AG04449 (cell line): Measurements from ENCODE around the gene ZBTB16.

Experiments used
- CTCF ChIA-PET: fragments of 350-600 bp; formaldehyde crosslinking; extraction: SDS; loops from one replicate; lab custom pipeline; 2021; ENCODE audit warnings: antibody characterized with exemption; lab: Yijun Ruan, JAX
- POLR2A ChIA-PET: fragments of 400-600, 350-600 bp; formaldehyde crosslinking; extraction: SDS; loops from one replicate; lab custom pipeline; 2020; ENCODE audit warnings: antibody characterized with exemption, inconsistent platforms; lab: Yijun Ruan, JAX
- DNase-seq: peaks from one replicate; pipeline ENCODE4 v3.0.0-alpha.2; 2010; ENCODE audit warnings: low read depth, low spot score
- H3K4me3 ChIP-seq: 2 replicates; pipeline ENCODE4 v1.5.1; 2011; ENCODE audit warnings: low read depth, mild to moderate bottlenecking, control low read depth, low read length
- CTCF ChIP-seq: IDR thresholded peaks from one replicate; pipeline ENCODE4 v1.5.1; 2011; ENCODE audit warnings: mild to moderate bottlenecking, moderate library complexity, low read length, control low read depth, inconsistent platforms; ENCODE audit not compliant: insufficient read depth; ENCODE audit errors: missing control alignments

ZBTB16 gene

GRCh38 chr11:114108501-114109205 lies 49.1 kb downstream of the ZBTB16 start:
- POLR2A ChIA-PET = no interaction called here
- DNase-seq = no peak
- CTCF ChIA-PET = no interaction called here
- no peak overlapping the region for H3K4me3 ChIP-seq
- no peak for TF ChIP-seq CTCF

GRCh38 chr11:114109206-114110090 lies 49.9 kb downstream of the ZBTB16 start:
- no peak for TF ChIP-seq CTCF
- CTCF ChIA-PET = no interaction called here
- DNase-seq = no peak
- POLR2A ChIA-PET = no interaction called here
- H3K4me3 ChIP-seq = no peak overlapping the region

- no peak for TF ChIP-seq CTCF
- no peak overlapping the region for H3K4me3 ChIP-seq
- ChIA-PET CTCF (no interaction called here), POLR2A (no interaction called here)
- DNase-seq = no peak
These were observed 50.6 kb downstream of the ZBTB16 start for GRCh38 chr11:114110123-114110522.

- ChIA-PET POLR2A (no interaction called here), CTCF (no interaction called here)
- H3K4me3 ChIP-seq = no peak overlapping the region
- DNase-seq = no peak
- TF ChIP-seq CTCF = no peak
These were observed 51.7 kb downstream of the ZBTB16 start for GRCh38 chr11:114110952-114111947.

- CTCF ChIA-PET = interaction anchor here (1.3 kb wide), 1 partner anchor 145 kb away, joined by 3 read pairs; no protein-coding TSS in a partner anchor
- TF ChIP-seq CTCF = no peak
- H3K4me3 ChIP-seq = no peak overlapping the region
- DNase-seq = no peak
- POLR2A ChIA-PET = interaction anchor here (0.6 kb wide), 1 partner anchor 18 kb away, joined by 4 read pairs; no protein-coding TSS in a partner anchor
These were observed 56.0 kb downstream of the ZBTB16 start for GRCh38 chr11:114115451-114115928.
